NT2/D1 (cell line): ENCODE results near the gene SDK1.
A peak's percentile ranks its signal among the peaks of the same experiment; 100 is the strongest.

Source experiments
- DNase-seq: peaks from one replicate; pipeline ENCODE4 v3.0.0-alpha.2; 2011; ENCODE audit warnings: low read depth, low spot score
- H3K27me3 ChIP-seq: 2 replicates; pipeline ENCODE4 v1.6.0; 2011; ENCODE audit warnings: mild to moderate bottlenecking; ENCODE audit not compliant: insufficient read length, insufficient read depth
- H3K36me3 ChIP-seq: 2 replicates; pipeline ENCODE4 v1.6.1; 2011; ENCODE audit warnings: mild to moderate bottlenecking, low read length, mixed read lengths; ENCODE audit not compliant: insufficient read depth, insufficient read length
- H3K4me1 ChIP-seq: 2 replicates; pipeline ENCODE4 v1.5.1; 2011; ENCODE audit not compliant: insufficient read depth, insufficient read length
- H3K4me3 ChIP-seq: 2 replicates; pipeline ENCODE4 v1.5.1; 2011; ENCODE audit warnings: low read depth; ENCODE audit not compliant: insufficient read length
- H3K9ac ChIP-seq: 2 replicates; pipeline ENCODE4 v1.6.0; 2011; ENCODE audit warnings: low read depth; ENCODE audit not compliant: insufficient read length
- H3K9me3 ChIP-seq: 2 replicates; pipeline ENCODE4 v1.5.1; 2011; ENCODE audit warnings: mild to moderate bottlenecking, low read length; ENCODE audit not compliant: insufficient read depth
- SUZ12 ChIP-seq: IDR thresholded peaks from 2 replicates; pipeline ENCODE4 v1.6.1; 2011; ENCODE audit not compliant: insufficient read length, insufficient read depth; ENCODE audit errors: extremely low read depth
- YY1 ChIP-seq: IDR thresholded peaks from 2 replicates; pipeline ENCODE4 v1.6.1; 2011; ENCODE audit not compliant: insufficient read length, insufficient read depth
- ZNF274 ChIP-seq: IDR thresholded peaks from 2 replicates; pipeline ENCODE4 v1.6.1; 2011; ENCODE audit warnings: mild to moderate bottlenecking, low read depth, low read length

Gene SDK1

GRCh38 chr7:4265066-4265465 lies 964.0 kb downstream of the SDK1 start:
- Histone ChIP-seq H3K4me3 (no peak overlapping the region), H3K9me3 (no peaks in the 10 kb centered on the region), H3K27me3 (no peaks in the 10 kb centered on the region), H3K9ac (peak overlapping the region; percentile 32), H3K36me3 (no peaks in the 10 kb centered on the region), H3K4me1 (peaks cover 4% of the 10 kb centered on the region)
- TF ChIP-seq ZNF274 (no peak), YY1 (no peak), SUZ12 (no peak)
- DNase-seq: no peak

GRCh38 chr7:4265676-4266075 lies 964.6 kb downstream of the SDK1 start:
- Histone ChIP-seq H3K27me3 (no peaks in the 10 kb centered on the region), H3K36me3 (no peaks in the 10 kb centered on the region), H3K4me3 (no peak overlapping the region), H3K9ac (no peak overlapping the region), H3K4me1 (peaks cover 7% of the 10 kb centered on the region), H3K9me3 (no peaks in the 10 kb centered on the region)
- DNase-seq: no peak
- TF ChIP-seq SUZ12: no peak
- no peak for TF ChIP-seq YY1
- TF ChIP-seq ZNF274: no peak

- no peak overlapping the region for H3K9ac ChIP-seq
- H3K9me3 ChIP-seq: no peaks in the 10 kb centered on the region
- no peak overlapping the region for H3K4me3 ChIP-seq
- H3K4me1 ChIP-seq: peaks cover 11% of the 10 kb centered on the region
- DNase-seq: no peak
- no peaks in the 10 kb centered on the region for H3K27me3 ChIP-seq
- H3K36me3 ChIP-seq: no peaks in the 10 kb centered on the region
- TF ChIP-seq ZNF274 (no peak), SUZ12 (no peak), YY1 (no peak)
These were observed 965.4 kb downstream of the SDK1 start for GRCh38 chr7:4266270-4267040.

GRCh38 chr7:4267341-4268039 lies 966.4 kb downstream of the SDK1 start:
- Histone ChIP-seq H3K36me3 (no peaks in the 10 kb centered on the region), H3K9ac (no peak overlapping the region), H3K9me3 (no peaks in the 10 kb centered on the region), H3K27me3 (no peaks in the 10 kb centered on the region), H3K4me3 (no peak overlapping the region), H3K4me1 (peaks cover 19% of the 10 kb centered on the region)
- no peak for DNase-seq
- TF ChIP-seq ZNF274 (no peak), YY1 (no peak), SUZ12 (no peak)

GRCh38 chr7:4268040-4268965 lies 967.3 kb downstream of the SDK1 start:
- Histone ChIP-seq H3K4me1 (peaks cover 19% of the 10 kb centered on the region), H3K9me3 (no peaks in the 10 kb centered on the region), H3K4me3 (no peak overlapping the region), H3K36me3 (no peaks in the 10 kb centered on the region), H3K9ac (no peak overlapping the region), H3K27me3 (no peaks in the 10 kb centered on the region)
- no peak for TF ChIP-seq ZNF274
- no peak for TF ChIP-seq YY1
- TF ChIP-seq SUZ12: no peak
- DNase-seq: no peak

GRCh38 chr7:4269086-4269485 lies 968.0 kb downstream of the SDK1 start:
- Histone ChIP-seq H3K4me1 (peaks cover 19% of the 10 kb centered on the region), H3K4me3 (no peak overlapping the region)
- TF ChIP-seq ZNF274 (no peak), SUZ12 (no peak), YY1 (no peak)

More at GRCh38 chr7:4269086-4269485, 968.0 kb downstream of the SDK1 start:
- no peak for DNase-seq
- Histone ChIP-seq H3K27me3 (no peaks in the 10 kb centered on the region), H3K36me3 (no peaks in the 10 kb centered on the region), H3K9me3 (no peaks in the 10 kb centered on the region), H3K9ac (no peak overlapping the region)
